Measurements from ENCODE around the gene MAP3K5. TPM values are rescaled to one million over a fixed set of nuclear protein-coding genes. Genes with fewer than 3 reads are reported as not detected.
A peak's percentile ranks its signal among the peaks of the same experiment; 100 is the strongest.

MAP3K5 gene
- total and polyA plus RNA-seq, 2 of the 8 experiments (the other 6 are each of a cell fraction or from before 2014, with no cell fraction given): 0.63 to 2.6 TPM

DNA sequence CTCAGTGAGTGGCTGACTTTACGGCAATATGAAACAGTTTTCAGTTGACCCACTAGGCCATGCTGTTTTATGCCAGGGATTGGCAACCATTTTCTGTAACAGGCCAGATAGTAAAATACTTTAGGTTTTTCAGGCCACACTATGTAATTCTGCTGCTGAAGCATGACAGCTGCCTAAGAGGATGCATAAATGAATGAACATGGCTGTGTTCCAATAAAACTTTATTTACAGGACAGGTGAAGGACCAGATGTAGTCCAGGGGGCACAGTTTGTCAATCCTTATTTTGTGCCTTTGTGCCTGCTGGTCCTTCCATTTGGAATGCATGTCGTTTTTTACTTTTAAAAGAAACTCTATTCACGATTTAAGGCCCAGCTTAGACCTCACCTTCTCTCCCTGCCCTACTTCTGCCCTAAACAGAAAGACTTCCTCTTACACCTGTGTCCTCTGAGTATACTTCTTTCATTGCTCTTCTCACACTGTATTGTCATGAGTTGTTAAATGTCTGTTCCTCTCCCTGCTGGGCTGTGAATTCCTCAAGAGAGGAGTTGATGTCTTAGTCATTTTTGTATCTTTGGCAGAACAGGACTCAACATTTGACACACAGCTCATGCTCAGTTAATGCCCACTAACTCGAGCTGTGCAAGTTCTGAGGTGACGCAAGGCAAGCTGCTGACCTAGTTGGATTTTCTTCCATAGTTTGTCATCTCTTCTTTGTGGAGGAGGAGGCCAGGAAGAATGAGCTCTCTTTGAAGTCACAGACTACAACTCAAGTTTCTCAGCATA lies 152.0 kb downstream of the MAP3K5 start:
- H3K9ac ChIP-seq (replicated peaks in 1 of 4; ENCODE audit: extremely low read depth in 1 of 4, low read depth in 3 of 4, low read length in 3 of 4): no peak overlapping the region
- H2BK120ac ChIP-seq (replicated peaks; ENCODE audit: low read depth, low read length): no peak overlapping the region
- H3K27me3 ChIP-seq (replicated peaks in 1 of 4; ENCODE audit: control insufficient read depth in 3 of 4, extremely low read depth in 1 of 4, insufficient read depth in 3 of 4, low read length in 3 of 4): no peaks in the 10 kb centered on the region
- no peak overlapping the region for H2AK5ac ChIP-seq (ENCODE audit: low read depth, low read length)
- WGBS, 2 experiments (ENCODE audit: extremely low coverage in 1 of 2, insufficient coverage in 1 of 2, insufficient read length in 1 of 2, insufficient replicate concordance in 2 of 2, low coverage in 1 of 2, low lambda C conversion rate in 2 of 2, missing lambda C conversion rate in 1 of 2): 83% methylated on average over 5 of the region's 5 CpGs; no CpG with 5 or more reads in 1 of the 2 experiments
- peak overlapping the region; percentile 33; the same call in 1 of the 2 replicates for H2AFZ ChIP-seq (ENCODE audit: low read length)
- no peak overlapping the region for H3K23ac ChIP-seq (ENCODE audit: insufficient read length)
- no peak overlapping the region for H3K14ac ChIP-seq (ENCODE audit: insufficient read length)
- ChIA-PET CTCF (ENCODE audit: partially characterized antibody) (interaction anchor here (0.6 to 1.9 kb wide), 9 partner anchors 8 to 1761 kb away, joined by 3 to 20 read pairs (median 3); partner anchors contain the start of gene MAP3K5), POLR2A (ENCODE audit: partially characterized antibody) (no interaction called here)
- H3K4me1 ChIP-seq (replicated peaks in 1 of 4; ENCODE audit: control insufficient read depth in 3 of 4, insufficient read depth in 4 of 4, low read length in 3 of 4): peaks cover 0 to 8% (median 1%) of the 10 kb centered on the region in 4 experiments; a peak in 2 of 7 replicates
- no peaks in the 10 kb centered on the region for H3K79me2 ChIP-seq (ENCODE audit: control insufficient read depth in 1 of 2, insufficient read depth in 2 of 2, low read length in 2 of 2)
- H3K4me3 ChIP-seq (ENCODE audit: extremely low read depth in 1 of 4, insufficient read depth in 2 of 4, low read depth in 3 of 4, low read length in 4 of 4): no peak overlapping the region
- H4K20me1 ChIP-seq (replicated peaks in 1 of 2; ENCODE audit: control insufficient read depth in 1 of 2, insufficient read depth in 2 of 2, low read length in 2 of 2): no peaks in the 10 kb centered on the region
- no peak overlapping the region for H3K56ac ChIP-seq (replicated peaks; ENCODE audit: insufficient read length, low read depth, low read length)
- no peaks in the 10 kb centered on the region for H3K23me2 ChIP-seq (ENCODE audit: low read depth, low read length)
- FAIRE-seq: no peak
- no peaks in the 10 kb centered on the region; a peak in 1 of 8 replicates for H3K36me3 ChIP-seq (ENCODE audit: control insufficient read depth in 2 of 4, insufficient read depth in 4 of 4, low read length in 3 of 4)
- H4K5ac ChIP-seq (ENCODE audit: insufficient read length, low read depth, low read length): no peak overlapping the region
- no peak overlapping the region for H3K4me2 ChIP-seq (ENCODE audit: insufficient read depth in 1 of 2, low read depth in 2 of 2, low read length in 2 of 2)
- H2BK15ac ChIP-seq (ENCODE audit: low read length): no peak overlapping the region
- DNase-seq (ENCODE audit: low read depth in 1 of 2, low spot score in 2 of 2): no peak
- no peak overlapping the region for H3K4ac ChIP-seq (replicated peaks; ENCODE audit: insufficient read length, low read depth, low read length)
- no peaks in the 10 kb centered on the region for H3K79me1 ChIP-seq (ENCODE audit: low read depth, low read length)
- H4K91ac ChIP-seq (replicated peaks; ENCODE audit: insufficient read length, low read length): no peak overlapping the region
- no peak overlapping the region for H2BK20ac ChIP-seq (ENCODE audit: low read length)
- no peak overlapping the region for H3K18ac ChIP-seq (ENCODE audit: extremely low read depth, low read length)
- no peak overlapping the region for H3K27ac ChIP-seq (ENCODE audit: low read depth, low read length)
- no peak overlapping the region for H2BK12ac ChIP-seq (ENCODE audit: low read depth, low read length)
- no peak overlapping the region for H2BK5ac ChIP-seq (ENCODE audit: low read depth, low read length)
- no peak overlapping the region for H4K8ac ChIP-seq (ENCODE audit: extremely low read depth, insufficient read depth, low read length)
- no peaks in the 10 kb centered on the region for H3K9me3 ChIP-seq (ENCODE audit: insufficient read depth in 2 of 2, low read depth in 1 of 2, low read length in 1 of 2)
- TF ChIP-seq CTCF (IDR thresholded peaks at IDR 0.05; ENCODE audit: control extremely low read depth in 1 of 3, insufficient read depth in 1 of 3, low read depth in 1 of 3, low read length in 3 of 3): no peak
- no peak for TF ChIP-seq BCL11A (IDR thresholded peaks at IDR 0.05; ENCODE audit: low read depth in 2 of 2, low read length in 2 of 2)
- TF ChIP-seq FOSL1 (IDR thresholded peaks at IDR 0.05; ENCODE audit: insufficient read depth, low read depth, low read length): no peak
- TF ChIP-seq EZH2 (IDR thresholded peaks at IDR 0.05; ENCODE audit: low read depth, low read length, severe bottlenecking): no peak
- TF ChIP-seq TAF1 (IDR thresholded peaks at IDR 0.05; ENCODE audit: low read depth, low read length): no peak
- no peak for TF ChIP-seq HDAC2 (IDR thresholded peaks at IDR 0.05; ENCODE audit: borderline replicate concordance in 1 of 2, low read depth in 2 of 2, low read length in 2 of 2)
- TF ChIP-seq CEBPB (IDR thresholded peaks at IDR 0.05; ENCODE audit: low read depth, low read length): no peak
- TF ChIP-seq CHD2 (IDR thresholded peaks at IDR 0.05; ENCODE audit: low read length): no peak
- TF ChIP-seq EGR1 (IDR thresholded peaks at IDR 0.05; ENCODE audit: borderline replicate concordance, low read depth, low read length): no peak
- no peak for TF ChIP-seq TCF12 (IDR thresholded peaks at IDR 0.05; ENCODE audit: low read depth, low read length)

Measured in H1 (cell line).